ENCODE results near the gene NCR1.
"Not testable (repeated sequence)": the region's sequence is repeated elsewhere in the genome, so short reads cannot be mapped to it uniquely, and the experiment has no call there.

The NCR1 gene

DNA sequence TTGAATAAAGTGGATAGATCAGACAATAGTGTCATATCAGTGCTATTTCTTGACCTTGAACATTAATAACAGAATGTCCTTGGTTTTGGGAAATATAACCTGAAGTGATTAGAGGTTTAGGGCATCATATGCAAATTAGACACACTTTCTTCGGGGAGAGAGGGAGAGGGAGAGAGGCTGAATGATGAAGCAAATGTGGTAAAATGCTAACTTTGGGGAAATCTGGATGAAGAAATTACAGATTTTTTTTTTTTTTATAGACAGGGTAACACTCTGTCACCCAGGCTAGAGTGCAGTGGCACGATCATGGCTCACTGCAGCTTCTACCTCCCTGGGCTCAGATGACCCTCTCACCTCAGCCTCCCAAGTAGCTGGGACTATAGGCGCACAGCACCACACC, 3.9 kb upstream of the NCR1 start:
- no peaks in the 10 kb centered on the region for H3K9me3 ChIP-seq (ENCODE audit: insufficient read depth, low read length)
- no peaks in the 10 kb centered on the region for H3K4me1 ChIP-seq (ENCODE audit: low read length)
- no peak overlapping the region for H3K4me3 ChIP-seq (ENCODE audit: low read length)
- no peaks in the 10 kb centered on the region for H4K20me1 ChIP-seq (ENCODE audit: insufficient read depth, low read length)
- no peak overlapping the region for H3K27ac ChIP-seq (ENCODE audit: low read length)
- H3K79me2 ChIP-seq (ENCODE audit: low read length): no peaks in the 10 kb centered on the region
- no peaks in the 10 kb centered on the region for H3K36me3 ChIP-seq (replicated peaks; ENCODE audit: low read depth, low read length)
- 0 out of 2 replicates have a peak, but pooled peaks cover 2% of the 10 kb centered on the region for H3K27me3 ChIP-seq (ENCODE audit: low read depth, low read length)
- no peak overlapping the region for H3K4me2 ChIP-seq (ENCODE audit: low read length)
- TF ChIP-seq, protein P1, sequence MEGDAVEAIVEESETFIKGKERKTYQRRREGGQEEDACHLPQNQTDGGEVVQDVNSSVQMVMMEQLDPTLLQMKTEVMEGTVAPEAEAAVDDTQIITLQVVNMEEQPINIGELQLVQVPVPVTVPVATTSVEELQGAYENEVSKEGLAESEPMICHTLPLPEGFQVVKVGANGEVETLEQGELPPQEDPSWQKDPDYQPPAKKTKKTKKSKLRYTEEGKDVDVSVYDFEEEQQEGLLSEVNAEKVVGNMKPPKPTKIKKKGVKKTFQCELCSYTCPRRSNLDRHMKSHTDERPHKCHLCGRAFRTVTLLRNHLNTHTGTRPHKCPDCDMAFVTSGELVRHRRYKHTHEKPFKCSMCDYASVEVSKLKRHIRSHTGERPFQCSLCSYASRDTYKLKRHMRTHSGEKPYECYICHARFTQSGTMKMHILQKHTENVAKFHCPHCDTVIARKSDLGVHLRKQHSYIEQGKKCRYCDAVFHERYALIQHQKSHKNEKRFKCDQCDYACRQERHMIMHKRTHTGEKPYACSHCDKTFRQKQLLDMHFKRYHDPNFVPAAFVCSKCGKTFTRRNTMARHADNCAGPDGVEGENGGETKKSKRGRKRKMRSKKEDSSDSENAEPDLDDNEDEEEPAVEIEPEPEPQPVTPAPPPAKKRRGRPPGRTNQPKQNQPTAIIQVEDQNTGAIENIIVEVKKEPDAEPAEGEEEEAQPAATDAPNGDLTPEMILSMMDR (IDR thresholded peaks at IDR 0.05; ENCODE audit: low read depth, low read length): no peak
- TF ChIP-seq EZH2phosphoT487 (IDR thresholded peaks at IDR 0.05; ENCODE audit: low read depth): no peak
- H3K9ac ChIP-seq (ENCODE audit: low read length): no peak overlapping the region
- H2AFZ ChIP-seq (ENCODE audit: low read depth, low read length): no peak overlapping the region

DNA sequence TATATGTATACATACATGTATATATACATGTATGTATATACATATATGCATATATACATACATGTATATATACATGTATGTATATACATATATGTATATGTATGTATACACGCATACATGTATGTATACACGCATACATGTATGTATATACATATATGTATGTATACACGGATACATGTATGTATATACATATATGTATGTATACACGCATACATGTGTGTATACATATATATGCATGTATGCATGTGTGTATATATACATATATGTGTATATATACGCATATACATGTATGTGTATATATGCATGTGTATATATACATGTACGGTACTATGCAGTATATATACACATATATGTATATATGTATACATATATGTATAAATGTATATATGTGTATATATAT, 2.6 kb upstream of the NCR1 start:
- Histone ChIP-seq H4K20me1 (ENCODE audit: insufficient read depth, low read length) (no peaks in the 10 kb centered on the region), H3K4me1 (ENCODE audit: low read length) (no peaks in the 10 kb centered on the region), H3K27me3 (ENCODE audit: low read depth, low read length) (0 out of 2 replicates have a peak, but pooled peaks cover 2% of the 10 kb centered on the region), H3K36me3 (replicated peaks; ENCODE audit: low read depth, low read length) (no peaks in the 10 kb centered on the region), H3K79me2 (ENCODE audit: low read length) (no peaks in the 10 kb centered on the region), H3K27ac (ENCODE audit: low read length) (no peak overlapping the region), H2AFZ (ENCODE audit: low read depth, low read length) (no peak overlapping the region), H3K9me3 (ENCODE audit: insufficient read depth, low read length) (no peaks in the 10 kb centered on the region), H3K4me3 (ENCODE audit: low read length) (no peak overlapping the region), H3K4me2 (ENCODE audit: low read length) (no peak overlapping the region), H3K9ac (ENCODE audit: low read length) (no peak overlapping the region)
- TF ChIP-seq EZH2phosphoT487 (IDR thresholded peaks at IDR 0.05; ENCODE audit: low read depth): no peak
- TF ChIP-seq, protein P1 (IDR thresholded peaks at IDR 0.05; ENCODE audit: low read depth, low read length): no peak

DNA sequence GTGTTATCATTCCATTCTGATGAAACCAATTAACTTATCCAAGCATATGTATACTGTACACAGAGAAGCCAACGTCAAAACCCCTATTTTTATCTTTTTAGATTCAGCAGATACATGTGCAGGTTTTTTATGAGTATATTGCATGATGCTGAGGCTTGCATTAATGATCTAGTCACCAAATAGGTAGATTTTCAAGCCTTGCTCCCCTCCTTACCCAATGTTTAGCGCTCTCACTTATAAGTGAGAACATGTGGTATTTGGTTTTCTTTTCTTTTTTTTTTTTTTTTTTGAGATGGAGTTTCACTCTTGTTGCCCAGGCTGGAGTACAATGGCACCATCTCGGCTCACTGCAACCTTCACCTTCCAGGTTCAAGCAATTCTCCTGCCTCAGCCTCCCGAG, 1.7 kb upstream of the NCR1 start:
- H3K79me2 ChIP-seq (ENCODE audit: low read length); H3K4me3 ChIP-seq (ENCODE audit: low read length); H3K9me3 ChIP-seq (ENCODE audit: insufficient read depth, low read length); H3K27me3 ChIP-seq (ENCODE audit: low read depth, low read length); H2AFZ ChIP-seq (ENCODE audit: low read depth, low read length); H3K36me3 ChIP-seq (replicated peaks; ENCODE audit: low read depth, low read length); H4K20me1 ChIP-seq (ENCODE audit: insufficient read depth, low read length); H3K4me1 ChIP-seq (ENCODE audit: low read length); H3K4me2 ChIP-seq (ENCODE audit: low read length); H3K27ac ChIP-seq (ENCODE audit: low read length); H3K9ac ChIP-seq (ENCODE audit: low read length): not testable (repeated sequence)

DNA sequence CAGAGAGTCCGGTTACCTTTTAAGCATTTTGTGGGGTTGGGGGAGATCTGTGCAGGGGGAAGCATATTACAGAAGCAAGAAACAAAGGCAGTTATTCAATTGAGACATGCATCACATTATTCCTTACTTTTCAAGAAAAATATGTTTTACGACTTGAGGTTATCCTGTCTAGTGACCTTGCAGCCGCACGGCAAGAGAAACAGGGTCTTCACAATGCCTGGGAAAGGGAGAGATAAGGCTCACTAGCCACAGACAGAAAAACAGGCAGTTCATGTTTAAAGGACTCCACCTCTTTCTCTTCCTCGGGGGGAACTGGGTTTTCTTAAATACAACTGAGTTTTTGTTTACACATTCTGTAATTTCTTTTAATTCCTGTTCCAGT, 536 bp upstream of the NCR1 start:
- H3K27ac ChIP-seq (ENCODE audit: low read length): no peak overlapping the region
- H4K20me1 ChIP-seq (ENCODE audit: insufficient read depth, low read length): no peaks in the 10 kb centered on the region
- H3K9me3 ChIP-seq (ENCODE audit: insufficient read depth, low read length): no peaks in the 10 kb centered on the region
- H2AFZ ChIP-seq (ENCODE audit: low read depth, low read length): peak overlapping the region; percentile 72; the same call in 1 of the 2 replicates
- no peak overlapping the region for H3K9ac ChIP-seq (ENCODE audit: low read length)
- H3K4me3 ChIP-seq (ENCODE audit: low read length): no peak overlapping the region
- 0 out of 2 replicates have a peak, but pooled peaks cover 2% of the 10 kb centered on the region for H3K27me3 ChIP-seq (ENCODE audit: low read depth, low read length)
- no peaks in the 10 kb centered on the region for H3K79me2 ChIP-seq (ENCODE audit: low read length)
- no peaks in the 10 kb centered on the region for H3K4me1 ChIP-seq (ENCODE audit: low read length)
- TF ChIP-seq, protein P1 (IDR thresholded peaks at IDR 0.05; ENCODE audit: low read depth, low read length): no peak
- TF ChIP-seq EZH2phosphoT487 (IDR thresholded peaks at IDR 0.05; ENCODE audit: low read depth): no peak
- H3K4me2 ChIP-seq (ENCODE audit: low read length): no peak overlapping the region; the same call in 1 of the 2 replicates
- no peaks in the 10 kb centered on the region for H3K36me3 ChIP-seq (replicated peaks; ENCODE audit: low read depth, low read length)

DNA sequence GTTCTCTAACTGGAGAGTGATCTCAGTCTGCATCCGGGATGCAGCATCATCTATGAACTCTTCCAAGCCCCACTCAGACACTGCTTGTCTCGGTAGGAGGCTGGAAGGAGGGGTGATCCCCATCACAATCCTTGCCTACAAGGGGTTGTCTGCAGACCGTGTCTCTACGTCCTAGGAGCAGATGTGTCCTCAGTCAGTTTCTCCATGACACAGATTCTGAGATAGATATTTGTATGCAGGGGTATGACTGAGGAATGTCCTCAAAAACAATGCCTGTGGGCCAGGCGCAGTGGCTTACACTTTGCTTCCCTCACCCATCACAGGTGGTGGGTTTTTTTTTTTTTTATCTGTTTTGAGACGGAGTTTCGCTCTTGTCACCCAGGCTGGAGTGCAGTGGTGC, 871 bp downstream of the NCR1 start:
- Histone ChIP-seq H4K20me1 (ENCODE audit: insufficient read depth, low read length) (no peaks in the 10 kb centered on the region), H3K9me3 (ENCODE audit: insufficient read depth, low read length) (no peaks in the 10 kb centered on the region), H3K27me3 (ENCODE audit: low read depth, low read length) (0 out of 2 replicates have a peak, but pooled peaks cover 2% of the 10 kb centered on the region), H3K79me2 (ENCODE audit: low read length) (no peaks in the 10 kb centered on the region), H3K4me2 (ENCODE audit: low read length) (no peak overlapping the region), H3K27ac (ENCODE audit: low read length) (no peak overlapping the region), H3K4me3 (ENCODE audit: low read length) (no peak overlapping the region), H2AFZ (ENCODE audit: low read depth, low read length) (no peak overlapping the region), H3K9ac (ENCODE audit: low read length) (no peak overlapping the region), H3K36me3 (replicated peaks; ENCODE audit: low read depth, low read length) (no peaks in the 10 kb centered on the region), H3K4me1 (ENCODE audit: low read length) (no peaks in the 10 kb centered on the region)
- TF ChIP-seq EZH2phosphoT487 (IDR thresholded peaks at IDR 0.05; ENCODE audit: low read depth): no peak
- TF ChIP-seq, protein P1 (IDR thresholded peaks at IDR 0.05; ENCODE audit: low read depth, low read length): no peak

DNA sequence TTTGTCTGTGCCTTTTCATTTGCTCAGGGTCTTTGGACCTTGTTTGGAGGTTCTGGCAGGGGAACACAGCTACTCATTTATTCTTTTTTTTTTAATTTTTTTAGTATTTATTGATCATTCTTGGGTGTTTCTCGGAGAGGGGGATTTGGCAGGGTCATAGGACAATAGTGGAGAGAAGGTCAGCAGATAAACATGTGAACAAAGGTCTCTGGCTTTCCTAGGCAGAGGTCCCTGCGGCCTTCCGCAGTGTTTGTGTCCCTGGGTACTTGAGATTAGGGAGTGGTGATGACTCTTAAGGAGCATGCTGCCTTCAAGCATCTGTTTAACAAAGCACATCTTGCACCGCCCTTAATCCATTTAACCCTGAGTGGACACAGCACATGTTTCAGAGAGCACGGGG, 2.0 kb downstream of the NCR1 start:
- not testable (repeated sequence) for H3K4me2 ChIP-seq (ENCODE audit: low read length); H3K27ac ChIP-seq (ENCODE audit: low read length); H4K20me1 ChIP-seq (ENCODE audit: insufficient read depth, low read length); H3K4me3 ChIP-seq (ENCODE audit: low read length); H2AFZ ChIP-seq (ENCODE audit: low read depth, low read length); H3K79me2 ChIP-seq (ENCODE audit: low read length); H3K9ac ChIP-seq (ENCODE audit: low read length); H3K9me3 ChIP-seq (ENCODE audit: insufficient read depth, low read length); H3K4me1 ChIP-seq (ENCODE audit: low read length); H3K36me3 ChIP-seq (replicated peaks; ENCODE audit: low read depth, low read length); H3K27me3 ChIP-seq (ENCODE audit: low read depth, low read length)
